COR-L47 (cell line): ENCODE data around the gene FAR1.

Experiments used
- DNase-seq: peaks from one replicate; lab custom pipeline; 2025; lab: John Stamatoyannopoulos, UW

The FAR1 gene

GRCh38 chr11:13669544-13670488, 1.3 kb downstream of the FAR1 start:
- DNase-seq: no peak

- DNase-seq: no peak
Measured at GRCh38 chr11:13672576-13673210, 4.2 kb downstream of the FAR1 start.

- no peak for DNase-seq
Measured at GRCh38 chr11:13674799-13675509, 6.5 kb downstream of the FAR1 start.

- DNase-seq: no peak
Measured at GRCh38 chr11:13676576-13676975, 8.1 kb downstream of the FAR1 start.

GRCh38 chr11:13679768-13680167, 11.3 kb downstream of the FAR1 start:
- DNase-seq: no peak

- no peak for DNase-seq
Measured at GRCh38 chr11:13680501-13681264, 12.2 kb downstream of the FAR1 start.

GRCh38 chr11:13681446-13681845, 13.0 kb downstream of the FAR1 start:
- no peak for DNase-seq

GRCh38 chr11:13682212-13682611, 13.7 kb downstream of the FAR1 start:
- no peak for DNase-seq

- DNase-seq: no peak
Measured at GRCh38 chr11:13685461-13686108, 17.1 kb downstream of the FAR1 start.

GRCh38 chr11:13686776-13687175, 18.3 kb downstream of the FAR1 start:
- DNase-seq: no peak

GRCh38 chr11:13687271-13687670, 18.8 kb downstream of the FAR1 start:
- DNase-seq: no peak

- DNase-seq: no peak
Measured at GRCh38 chr11:13691286-13691899, 22.9 kb downstream of the FAR1 start.

GRCh38 chr11:13692172-13692571, 23.7 kb downstream of the FAR1 start:
- DNase-seq: no peak

- DNase-seq: no peak
Measured at GRCh38 chr11:13694115-13694514, 25.6 kb downstream of the FAR1 start.

GRCh38 chr11:13695886-13696285, 27.4 kb downstream of the FAR1 start:
- DNase-seq: no peak

- no peak for DNase-seq
Measured at GRCh38 chr11:13697710-13698109, 29.2 kb downstream of the FAR1 start.

- no peak for DNase-seq
Measured at GRCh38 chr11:13698132-13698531, 29.7 kb downstream of the FAR1 start.

GRCh38 chr11:13699041-13699440, 30.6 kb downstream of the FAR1 start:
- no peak for DNase-seq

GRCh38 chr11:13699870-13700269, 31.4 kb downstream of the FAR1 start:
- no peak for DNase-seq

GRCh38 chr11:13701506-13701905, 33.0 kb downstream of the FAR1 start:
- DNase-seq: no peak

- DNase-seq: no peak
Measured at GRCh38 chr11:13702071-13702470, 33.6 kb downstream of the FAR1 start.
